AG09319 (cell line): ENCODE measurements around the gene EIF2B2.

ENCODE experiments used
- DNase-seq: peaks from one replicate; pipeline ENCODE4 v3.0.0-alpha.2; 2010; ENCODE audit warnings: low read depth; ENCODE audit errors: extremely low read depth
- CTCF ChIP-seq: IDR thresholded peaks from 2 replicates; pipeline ENCODE4 v1.5.1; 2011; ENCODE audit warnings: low read depth, mild to moderate bottlenecking, inconsistent platforms, low read length, moderate library complexity

EIF2B2 gene

GRCh38 chr14:74956280-74957072, 46.2 kb upstream of the EIF2B2 start:
- no peak for DNase-seq
- no peak for TF ChIP-seq CTCF

- no peak for DNase-seq
- no peak for TF ChIP-seq CTCF
Measured at GRCh38 chr14:74959596-74960180, 43.0 kb upstream of the EIF2B2 start.

GRCh38 chr14:74960736-74961135, 42.0 kb upstream of the EIF2B2 start:
- no peak for DNase-seq
- TF ChIP-seq CTCF: no peak

- TF ChIP-seq CTCF: no peak
- DNase-seq: no peak
Measured at GRCh38 chr14:74961238-74961911, 41.3 kb upstream of the EIF2B2 start.

GRCh38 chr14:74962046-74962445, 40.7 kb upstream of the EIF2B2 start:
- TF ChIP-seq CTCF: no peak
- no peak for DNase-seq

- DNase-seq: no peak
- no peak for TF ChIP-seq CTCF
Measured at GRCh38 chr14:74962493-74962892, 40.2 kb upstream of the EIF2B2 start.

GRCh38 chr14:74963178-74963704, 39.5 kb upstream of the EIF2B2 start:
- DNase-seq: no peak
- TF ChIP-seq CTCF: no peak
